B cell (primary cell): ENCODE results near the gene ABLIM3. TPM values are rescaled to one million over a fixed set of nuclear protein-coding genes. Genes with fewer than 3 reads are reported as not detected.

ENCODE experiments used
- ATAC-seq: fragments of 200-7000 bp; cut with Tn5 transposase; one replicate; pipeline ENCODE4 v1.10.0; 2021; ENCODE audit warnings: low read depth, mild to moderate bottlenecking, moderate number of reproducible peaks, moderate library complexity
- CTCF ChIA-PET: fragments of 350-600 bp; sonication (Branson Sonifier 250); formaldehyde crosslinking; loops from one replicate; lab custom pipeline; 2021; ENCODE audit warnings: antibody characterized with exemption, inconsistent platforms; lab: Charles Lee
- POLR2A ChIA-PET: fragments of 350-600 bp; sonication (Branson Sonifier 250); formaldehyde crosslinking; loops from one replicate; lab custom pipeline; 2021; ENCODE audit warnings: antibody characterized with exemption; lab: Charles Lee
- DNase-seq: peaks from one replicate; pipeline ENCODE4 v3.0.0; 2013
- H2AFZ ChIP-seq: 2 replicates; pipeline ENCODE4 v1.6.1; 2012; ENCODE audit warnings: mild to moderate bottlenecking, low read depth, low read length; ENCODE audit not compliant: insufficient read depth, poor library complexity, severe bottlenecking
- H3K27ac ChIP-seq, 2 donors: 1 replicate in 1 of 2; 2 replicates in 1 of 2; pipeline ENCODE4 v1.5.1; 2012 to 2013; ENCODE audit warnings: low read length in 2 of 2, mild to moderate bottlenecking in 2 of 2, moderate library complexity in 1 of 2
- H3K27me3 ChIP-seq, 4 experiments: fragments of 200-600 bp in 1 of 4; sonication (generic) in 1 of 4; replicated peaks in 1 of 4; 1 replicate in 2 of 4; 2 replicates in 2 of 4; pipeline versions ENCODE4 v1.6.1 to v1.7.0; 2013 to 2016; ENCODE audit warnings: low read length in 3 of 4, mild to moderate bottlenecking in 2 of 4, mixed read lengths in 1 of 4, moderate library complexity in 1 of 4; ENCODE audit not compliant: insufficient read depth in 4 of 4, control insufficient read depth in 3 of 4; ENCODE audit errors: control extremely low read depth in 1 of 4
- H3K36me3 ChIP-seq, 2 experiments: replicated peaks in 1 of 2; 1 replicate in 1 of 2; 2 replicates in 1 of 2; pipeline versions ENCODE4 v1.6.1 to v1.7.1; 2013; ENCODE audit warnings: low read length in 1 of 2; ENCODE audit not compliant: insufficient read depth in 2 of 2, control insufficient read depth in 1 of 2; ENCODE audit errors: control extremely low read depth in 1 of 2, extremely low read depth in 1 of 2
- H3K4me1 ChIP-seq, 2 donors: fragments of 200-600 bp in 1 of 2; sonication (generic) in 1 of 2; 1 replicate in 1 of 2; 2 replicates in 1 of 2; pipeline versions ENCODE4 v1.5.1 to v1.6.1; 2013 to 2017; ENCODE audit warnings: low read length in 2 of 2; ENCODE audit not compliant: control insufficient read depth in 2 of 2, insufficient read depth in 2 of 2
- H3K4me2 ChIP-seq: replicated peaks from 2 replicates; pipeline ENCODE3; 2012; ENCODE audit warnings: mild to moderate bottlenecking, low read depth, low read length; ENCODE audit not compliant: poor library complexity, severe bottlenecking
- H3K4me3 ChIP-seq, 5 experiments: fragments of 200-600 bp in 1 of 5; sonication (generic) in 1 of 5; 1 replicate in 3 of 5; 2 replicates in 2 of 5; pipeline versions ENCODE4 v1.5.1 to v1.7.0; 2011 to 2016; ENCODE audit warnings: low read length in 4 of 5, mild to moderate bottlenecking in 4 of 5, low read depth in 2 of 5, control low read depth in 1 of 5, moderate library complexity in 1 of 5; ENCODE audit not compliant: insufficient read depth in 1 of 5; ENCODE audit errors: control extremely low read depth in 1 of 5, extremely low read depth in 1 of 5
- H3K79me2 ChIP-seq: fragments of 200-600 bp; sonication (generic); one replicate; pipeline ENCODE4 v1.6.0; 2016; ENCODE audit warnings: low read length; ENCODE audit not compliant: control insufficient read depth, insufficient read depth
- H3K9ac ChIP-seq: fragments of 200-600 bp; sonication (generic); 2 replicates; pipeline ENCODE4 v1.6.1; 2017; ENCODE audit warnings: mild to moderate bottlenecking, low read length, moderate library complexity
- H3K9me3 ChIP-seq, 3 donors: one replicate each; pipeline versions ENCODE4 v1.6.1 to v1.7.1; 2013; ENCODE audit warnings: low read length in 2 of 3; ENCODE audit not compliant: control insufficient read depth in 2 of 3, insufficient read depth in 1 of 3; ENCODE audit errors: control extremely low read depth in 1 of 3
- H4K20me1 ChIP-seq: 2 replicates; pipeline ENCODE4 v1.6.0; 2012; ENCODE audit warnings: mild to moderate bottlenecking, low read length; ENCODE audit not compliant: insufficient read depth, control insufficient read depth, poor library complexity, severe bottlenecking
- H3K27ac Mint-ChIP-seq: one replicate; pipeline ENCODE4 v1.8.0; 2021; ENCODE audit warnings: mixed read lengths
- H3K27me3 Mint-ChIP-seq: one replicate; pipeline ENCODE4 v1.8.0; 2021; ENCODE audit warnings: mixed read lengths
- H3K4me1 Mint-ChIP-seq: one replicate; pipeline ENCODE4 v1.8.0; 2021; ENCODE audit warnings: mixed read lengths
- H3K4me3 Mint-ChIP-seq: one replicate; pipeline ENCODE4 v1.8.0; 2021; ENCODE audit warnings: mixed read lengths
- H3K9me3 Mint-ChIP-seq: one replicate; pipeline ENCODE4 v1.8.0; 2022; ENCODE audit warnings: mixed read lengths; ENCODE audit not compliant: insufficient read depth
- EZH2 ChIP-seq: IDR thresholded peaks from 2 replicates; pipeline ENCODE4 v1.6.1; 2012; ENCODE audit warnings: borderline replicate concordance, low read depth, mild to moderate bottlenecking, moderate library complexity, low read length; ENCODE audit not compliant: insufficient read depth, poor library complexity, severe bottlenecking
- WGBS: methylation state at CpG from one replicate; pipeline ENCODE4 v1.1.5; 2013; ENCODE audit warnings: missing lambda C conversion rate; ENCODE audit not compliant: insufficient coverage; 5-methylcytosine and 5-hydroxymethylcytosine counted together
- intact Hi-C: fragments of 100-400 bp; cut with micrococcal nuclease; formaldehyde crosslinking; loops from one replicate; pipeline ENCODE4 v1.10.0; 2022
- polyA plus RNA-seq: library from polyadenylated mRNA; depleted of rRNA; stranded (reverse); fragments of >200 nt; gene quantifications from 2 replicates; pipeline ENCODE4 v1.2.3, GENCODE V29; 2012
- total RNA-seq, 2 donors: library from RNA; stranded (reverse); fragments of 120-200 nt in 1 of 2; gene quantifications; 1 replicate in 1 of 2; 2 replicates in 1 of 2; pipeline versions ENCODE4 v1.2.3 to v1.2.4, GENCODE V29; 2013 to 2022
- TF ChIP-seq, protein P1 (sequence below): fragments of 200-600 bp; IDR thresholded peaks from one replicate; pipeline ENCODE4 v1.8.0; 2022; ENCODE audit warnings: antibody characterized with exemption, mild to moderate bottlenecking

The ABLIM3 gene
- total and polyA plus RNA-seq, 2 donors (not counting 1 experiment from before 2014, with no cell fraction given): not detected

DNA sequence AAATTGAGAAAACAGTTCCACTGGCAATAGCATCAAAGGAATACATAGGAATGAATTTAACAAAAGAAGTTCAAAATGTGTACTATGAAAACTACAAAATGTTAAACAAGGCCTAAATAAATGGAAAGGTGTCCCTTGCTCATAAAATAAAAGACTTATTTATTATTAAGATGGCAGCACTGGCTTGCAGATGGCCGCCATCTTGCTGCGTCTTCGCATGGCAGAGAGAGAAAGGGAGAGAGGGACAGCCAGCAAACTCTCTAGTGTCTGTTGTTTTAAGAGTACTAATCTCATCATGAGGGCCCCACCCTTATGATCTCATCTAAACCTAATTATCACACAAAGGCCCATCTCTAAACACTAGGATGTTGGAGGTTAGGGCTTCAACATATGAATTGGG, 47.1 kb downstream of the ABLIM3 start:
- no peaks in the 10 kb centered on the region for H3K9me3 Mint-ChIP-seq
- no peak overlapping the region for H3K4me3 Mint-ChIP-seq
- DNase-seq (no peak), ATAC-seq (no peak)
- Histone ChIP-seq H3K36me3 (no peaks in the 10 kb centered on the region), H3K9ac (no peak overlapping the region), H3K79me2 (no peaks in the 10 kb centered on the region), H3K9me3 (no peaks in the 10 kb centered on the region), H2AFZ (no peak overlapping the region), H4K20me1 (no peaks in the 10 kb centered on the region), H3K4me1 (no peaks in the 10 kb centered on the region), H3K27ac (no peak overlapping the region), H3K27me3 (peaks cover 0 to 7% (median 1%) of the 10 kb centered on the region in 4 experiments), H3K4me3 (no peak overlapping the region), H3K4me2 (no peak overlapping the region)
- ChIA-PET POLR2A (no interaction called here), CTCF (no interaction called here)
- H3K27me3 Mint-ChIP-seq: peaks cover 28% of the 10 kb centered on the region
- WGBS: no CpG with 5 or more reads among the region's 3 CpGs
- no peak overlapping the region for H3K27ac Mint-ChIP-seq
- no peak for TF ChIP-seq EZH2
- TF ChIP-seq, protein P1, sequence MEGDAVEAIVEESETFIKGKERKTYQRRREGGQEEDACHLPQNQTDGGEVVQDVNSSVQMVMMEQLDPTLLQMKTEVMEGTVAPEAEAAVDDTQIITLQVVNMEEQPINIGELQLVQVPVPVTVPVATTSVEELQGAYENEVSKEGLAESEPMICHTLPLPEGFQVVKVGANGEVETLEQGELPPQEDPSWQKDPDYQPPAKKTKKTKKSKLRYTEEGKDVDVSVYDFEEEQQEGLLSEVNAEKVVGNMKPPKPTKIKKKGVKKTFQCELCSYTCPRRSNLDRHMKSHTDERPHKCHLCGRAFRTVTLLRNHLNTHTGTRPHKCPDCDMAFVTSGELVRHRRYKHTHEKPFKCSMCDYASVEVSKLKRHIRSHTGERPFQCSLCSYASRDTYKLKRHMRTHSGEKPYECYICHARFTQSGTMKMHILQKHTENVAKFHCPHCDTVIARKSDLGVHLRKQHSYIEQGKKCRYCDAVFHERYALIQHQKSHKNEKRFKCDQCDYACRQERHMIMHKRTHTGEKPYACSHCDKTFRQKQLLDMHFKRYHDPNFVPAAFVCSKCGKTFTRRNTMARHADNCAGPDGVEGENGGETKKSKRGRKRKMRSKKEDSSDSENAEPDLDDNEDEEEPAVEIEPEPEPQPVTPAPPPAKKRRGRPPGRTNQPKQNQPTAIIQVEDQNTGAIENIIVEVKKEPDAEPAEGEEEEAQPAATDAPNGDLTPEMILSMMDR: no peak
- no peaks in the 10 kb centered on the region for H3K4me1 Mint-ChIP-seq
- intact Hi-C loops: no loop called here

DNA sequence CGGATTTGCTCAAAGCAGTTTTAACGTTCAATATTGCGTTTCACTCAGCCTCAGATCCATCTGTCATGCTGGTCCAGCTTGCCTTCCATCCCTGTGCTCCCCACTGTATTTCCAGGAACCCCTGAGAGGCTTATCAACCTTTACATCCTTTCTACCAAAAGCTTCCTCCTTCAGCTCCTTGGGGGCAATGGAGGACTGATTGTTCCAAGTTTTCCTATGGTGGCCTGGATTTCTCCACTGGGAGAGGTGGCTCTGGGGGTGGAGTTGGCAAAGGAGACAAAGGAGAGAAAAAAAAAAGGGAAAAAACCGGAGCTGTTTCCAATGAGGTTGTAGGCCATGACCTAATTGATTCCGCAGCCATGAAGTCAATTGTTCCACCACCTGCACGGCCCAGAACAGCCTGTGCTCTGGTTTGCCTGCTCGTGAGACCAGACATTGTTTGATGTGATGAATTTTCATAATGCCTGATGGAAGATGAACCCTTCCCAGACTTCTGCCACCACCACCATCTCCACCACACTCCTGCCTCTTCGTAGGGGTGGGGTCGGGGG, 54.1 kb downstream of the ABLIM3 start:
- Mint-ChIP-seq H3K4me3 (no peak overlapping the region), H3K4me1 (no peaks in the 10 kb centered on the region), H3K27ac (no peak overlapping the region), H3K9me3 (no peaks in the 10 kb centered on the region), H3K27me3 (peaks cover 3% of the 10 kb centered on the region)
- Histone ChIP-seq H3K79me2 (no peaks in the 10 kb centered on the region), H3K4me2 (no peak overlapping the region), H3K27me3 (no peaks in the 10 kb centered on the region), H4K20me1 (no peaks in the 10 kb centered on the region), H3K27ac (no peak overlapping the region), H3K4me3 (no peak overlapping the region), H3K36me3 (no peaks in the 10 kb centered on the region), H3K4me1 (no peaks in the 10 kb centered on the region), H3K9ac (no peak overlapping the region), H3K9me3 (no peaks in the 10 kb centered on the region), H2AFZ (no peak overlapping the region)
- ChIA-PET POLR2A (no interaction called here), CTCF (no interaction called here)
- DNase-seq (no peak), ATAC-seq (no peak)
- intact Hi-C loops: no loop called here
- 88% methylated on average over 5 of the region's 9 CpGs for WGBS
- TF ChIP-seq, protein P1: no peak
- no peak for TF ChIP-seq EZH2
